Natural killer cell (primary cell): ENCODE data around the gene LRRC27. TPM values are rescaled to one million over a fixed set of nuclear protein-coding genes. Genes with fewer than 3 reads are reported as not detected.

Experiments used
- ATAC-seq, 3 donors: fragments of 150-1000 bp in 2 of 3; fragments of 200-7000 bp in 1 of 3; cut with Tn5 transposase; 1 replicate in 1 of 3; 2 replicates in 2 of 3; pipeline ENCODE4 v1.10.0; 2021; ENCODE audit warnings: mild to moderate bottlenecking in 2 of 3, moderate library complexity in 2 of 3
- DNase-seq, 2 donors: peaks; one replicate each; pipeline versions ENCODE4 v3.0.0 to v3.0.0-alpha.2; 2013 to 2021; ENCODE audit warnings: mixed read lengths in 1 of 2
- H3K27ac ChIP-seq: one replicate; pipeline ENCODE4 v1.5.1; 2013; ENCODE audit warnings: mild to moderate bottlenecking, low read length
- H3K27me3 ChIP-seq: one replicate; pipeline ENCODE4 v1.6.1; 2013; ENCODE audit warnings: low read length; ENCODE audit not compliant: control insufficient read depth, insufficient read depth
- H3K36me3 ChIP-seq: one replicate; pipeline ENCODE4 v1.6.1; 2013; ENCODE audit warnings: low read length; ENCODE audit not compliant: control insufficient read depth, insufficient read depth
- H3K4me1 ChIP-seq: one replicate; pipeline ENCODE4 v1.6.1; 2013; ENCODE audit warnings: low read length; ENCODE audit not compliant: control insufficient read depth, insufficient read depth
- H3K4me3 ChIP-seq: one replicate; pipeline ENCODE4 v1.5.1; 2013; ENCODE audit warnings: low read length
- H3K9me3 ChIP-seq: one replicate; pipeline ENCODE4 v1.6.1; 2013; ENCODE audit warnings: low read length; ENCODE audit not compliant: control insufficient read depth, insufficient read depth
- H3K27ac Mint-ChIP-seq, 2 donors: one replicate each; pipeline ENCODE4 v1.8.0; 2022; ENCODE audit warnings: mild to moderate bottlenecking in 2 of 2, mixed read lengths in 2 of 2, moderate library complexity in 1 of 2
- H3K27me3 Mint-ChIP-seq, 2 donors: one replicate each; pipeline ENCODE4 v1.8.0; 2022; ENCODE audit warnings: low read depth in 2 of 2, mixed read lengths in 2 of 2
- H3K36me3 Mint-ChIP-seq: one replicate; pipeline ENCODE4 v1.8.0; 2022; ENCODE audit warnings: mixed read lengths
- H3K4me1 Mint-ChIP-seq, 2 donors: one replicate each; pipeline ENCODE4 v1.8.0; 2022; ENCODE audit warnings: mixed read lengths in 2 of 2
- H3K4me3 Mint-ChIP-seq: one replicate; pipeline ENCODE4 v1.8.0; 2022; ENCODE audit warnings: mild to moderate bottlenecking, moderate library complexity, mixed read lengths
- H3K9me3 Mint-ChIP-seq, 2 donors: one replicate each; pipeline ENCODE4 v1.8.0; 2022; ENCODE audit warnings: mixed read lengths in 2 of 2
- CTCF ChIP-seq: fragments of 200-600 bp; IDR thresholded peaks from one replicate; pipeline ENCODE4 v1.8.0; 2022; ENCODE audit warnings: antibody characterized with exemption
- WGBS: methylation state at CpG from one replicate; pipeline ENCODE4 v1.1.7; 2013; ENCODE audit warnings: missing lambda C conversion rate; ENCODE audit not compliant: insufficient coverage; 5-methylcytosine and 5-hydroxymethylcytosine counted together
- intact Hi-C: fragments of 100-400 bp; cut with micrococcal nuclease; formaldehyde crosslinking; loops from one replicate; pipeline ENCODE4 v1.14.2; 2022
- total RNA-seq, 4 donors: library from RNA; stranded (reverse); fragments of 120-200 nt in 1 of 4; gene quantifications; one replicate each; pipeline versions ENCODE4 v1.2.3 to v1.2.4, GENCODE V29; 2013 to 2022

LRRC27 gene
- total RNA-seq, 3 donors from 2014 or later (not counting 1 experiment from before 2014, with no cell fraction given), result 8.1 to 22.5 (median 9.9) TPM

DNA sequence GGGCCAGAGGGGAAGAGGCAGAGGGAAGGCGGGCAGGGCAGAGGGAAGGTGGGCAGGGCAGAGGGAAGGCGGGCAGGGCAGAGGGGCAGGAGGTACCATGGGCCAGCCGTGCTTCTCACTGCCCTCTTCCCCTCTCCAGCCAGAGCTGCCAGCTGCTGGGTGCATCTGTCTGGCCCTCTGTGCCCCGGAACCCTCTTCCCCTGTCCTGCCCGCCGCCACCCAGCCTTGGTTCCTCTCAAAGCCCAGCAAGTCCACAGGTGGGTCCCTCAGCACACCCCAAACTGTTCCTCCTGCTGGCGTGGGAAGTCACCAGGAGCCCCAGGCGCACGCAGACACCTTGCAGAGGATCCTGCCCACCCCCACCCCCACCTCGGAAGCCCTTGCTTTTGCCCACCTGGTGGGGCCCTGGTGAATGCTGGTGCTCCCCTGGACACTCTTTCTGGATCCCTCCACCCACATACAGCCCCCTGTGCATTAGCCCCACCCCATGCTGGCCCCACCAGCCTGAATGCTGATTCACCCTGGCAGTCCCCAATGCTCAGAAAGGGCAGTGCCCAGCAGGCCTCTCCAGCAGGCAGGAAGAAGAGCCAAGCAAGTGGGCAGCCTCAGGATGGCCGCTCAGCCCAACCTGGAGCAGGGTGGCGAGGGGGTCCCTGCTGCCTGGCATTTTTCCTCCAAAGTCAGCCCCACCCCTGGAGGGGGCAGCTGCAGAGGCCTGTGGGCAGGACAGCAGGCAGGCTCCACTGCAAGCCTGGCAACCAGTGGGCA, 63.1 kb downstream of the LRRC27 start:
- no peaks in the 10 kb centered on the region for H3K9me3 ChIP-seq
- no peak for TF ChIP-seq CTCF
- H3K4me3 ChIP-seq, result peak overlapping the region; percentile 36
- no peak for DNase-seq
- H3K4me1 ChIP-seq, result peaks cover 51% of the 10 kb centered on the region
- Mint-ChIP-seq H3K36me3 (no peaks in the 10 kb centered on the region), H3K4me3 (peak overlapping the region; percentile 38), H3K27me3 (no peaks in the 10 kb centered on the region), H3K27ac (peak overlapping the region in 1 of 2 donors; percentile 86), H3K9me3 (peaks cover 5 to 8% of the 10 kb centered on the region in 2 donors), H3K4me1 (peaks cover 10 to 51% of the 10 kb centered on the region in 2 donors)
- H3K27ac ChIP-seq, result peak overlapping the region; percentile 72
- no peaks in the 10 kb centered on the region for H3K36me3 ChIP-seq
- ATAC-seq, result no peak
- no peaks in the 10 kb centered on the region for H3K27me3 ChIP-seq
- intact Hi-C loops, result loop anchor here (5.0 to 10.0 kb wide), 2 partner anchors 142 to 180 kb away; partner anchors contain the start of gene INPP5A
- 68% methylated on average over 12 of the region's 12 CpGs for WGBS

DNA sequence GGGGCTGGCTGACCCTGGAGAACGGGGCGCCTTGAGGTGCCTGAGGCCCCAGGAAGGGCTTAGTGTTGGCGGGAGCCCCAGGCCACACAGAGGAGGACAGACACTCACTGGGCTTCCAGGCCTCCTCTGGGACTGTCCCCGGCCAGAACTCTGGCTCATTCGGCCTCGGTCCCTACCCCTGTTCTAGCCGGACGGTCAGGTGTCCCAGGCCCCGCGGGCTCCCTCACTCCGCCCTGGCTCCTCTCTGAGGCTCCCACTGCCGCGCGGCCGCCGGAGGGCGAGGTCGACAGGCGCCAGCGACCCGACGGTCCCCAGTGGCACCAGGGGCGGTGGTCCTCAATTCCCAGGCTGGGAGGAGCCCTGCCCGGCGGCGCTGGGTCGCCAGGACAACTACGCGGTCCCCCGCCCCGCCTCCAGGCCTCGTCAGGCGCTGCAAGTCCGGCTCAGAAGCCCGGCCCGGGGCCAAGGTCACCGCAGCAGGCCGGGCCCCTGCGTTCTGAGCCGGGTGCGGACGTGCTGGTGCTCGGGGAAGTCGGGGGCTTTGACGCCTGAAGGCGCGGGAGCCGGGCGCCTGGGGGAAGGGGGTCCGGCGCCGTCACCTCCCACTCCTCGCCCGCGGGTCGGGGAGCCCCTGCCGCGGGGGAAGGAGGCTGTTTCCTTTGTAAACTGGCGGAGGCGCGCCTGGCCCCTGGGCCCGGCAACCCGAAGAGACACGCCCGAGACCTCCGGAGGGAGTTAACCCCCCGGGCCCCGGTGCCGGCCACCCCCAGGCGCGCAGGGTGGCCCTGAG, 63.9 kb downstream of the LRRC27 start:
- Mint-ChIP-seq H3K27me3 (no peaks in the 10 kb centered on the region), H3K4me3 (peak overlapping the region; percentile 45), H3K27ac (peak overlapping the region in 1 of 2 donors; percentile 86), H3K9me3 (peaks cover 5 to 8% of the 10 kb centered on the region in 2 donors), H3K4me1 (peaks cover 10 to 54% of the 10 kb centered on the region in 2 donors), H3K36me3 (no peaks in the 10 kb centered on the region)
- peak overlapping the region; percentile 36 for H3K4me3 ChIP-seq
- H3K36me3 ChIP-seq, result no peaks in the 10 kb centered on the region
- intact Hi-C loops, result loop anchor here (1.0 to 10.0 kb wide), 4 partner anchors 25 to 179 kb away; partner anchors contain the start of gene INPP5A
- H3K27ac ChIP-seq, result peak overlapping the region; percentile 72
- 8% methylated on average over 71 of the region's 71 CpGs for WGBS
- TF ChIP-seq CTCF, result no peak
- no peaks in the 10 kb centered on the region for H3K27me3 ChIP-seq
- DNase-seq, result no peak
- H3K4me1 ChIP-seq, result peaks cover 58% of the 10 kb centered on the region
- H3K9me3 ChIP-seq, result no peaks in the 10 kb centered on the region
- ATAC-seq, result peak; percentile 20 to 49 (median 22)

DNA sequence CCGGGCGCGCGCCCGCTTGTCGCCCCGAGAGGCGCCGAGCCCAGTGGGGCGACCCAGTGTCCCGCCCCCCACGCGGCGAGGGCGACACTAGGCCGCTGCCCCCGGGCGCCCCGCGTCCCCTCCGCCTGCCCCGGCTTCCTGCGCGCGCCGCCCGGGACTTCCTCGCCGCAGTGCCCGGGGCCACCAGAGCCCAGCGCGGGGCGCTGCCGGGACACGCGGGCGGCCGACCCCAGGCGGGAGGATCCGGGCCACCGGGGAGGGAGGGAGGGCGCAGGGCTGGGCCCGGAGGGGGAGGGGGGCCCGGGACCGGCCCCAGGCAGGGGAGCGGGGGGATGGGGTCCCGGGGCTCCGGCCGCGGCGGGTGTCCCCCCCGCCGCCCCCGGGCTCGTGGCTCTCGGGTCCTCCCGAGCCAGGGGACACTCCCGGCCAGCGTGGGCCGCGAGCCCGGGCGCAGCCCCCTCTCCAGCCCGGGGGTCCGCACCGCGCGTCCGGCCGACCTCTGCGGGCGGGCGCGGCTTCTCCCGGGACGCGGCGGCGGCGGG, 64.6 kb downstream of the LRRC27 start:
- Histone ChIP-seq H3K27ac (peak overlapping the region; percentile 72), H3K36me3 (no peaks in the 10 kb centered on the region), H3K9me3 (no peaks in the 10 kb centered on the region), H3K27me3 (no peaks in the 10 kb centered on the region), H3K4me1 (peaks cover 65% of the 10 kb centered on the region), H3K4me3 (no peak overlapping the region)
- H3K9me3 Mint-ChIP-seq, result peaks cover 5 to 8% of the 10 kb centered on the region in 2 donors
- under 1% methylated on average over 80 of the region's 80 CpGs for WGBS
- no peaks in the 10 kb centered on the region for H3K36me3 Mint-ChIP-seq
- no peaks in the 10 kb centered on the region for H3K27me3 Mint-ChIP-seq
- H3K27ac Mint-ChIP-seq, result peak overlapping the region in 1 of 2 donors; percentile 86
- peak; percentile 75 to 85 for DNase-seq
- peak overlapping the region; percentile 37 for H3K4me3 Mint-ChIP-seq
- peaks cover 10 to 53% of the 10 kb centered on the region in 2 donors for H3K4me1 Mint-ChIP-seq
- peak; percentile 17 for TF ChIP-seq CTCF
- ATAC-seq, result peak; percentile 72 to 82 (median 73)
- intact Hi-C loops, result loop anchor here (1.0 to 10.0 kb wide), 4 partner anchors 24 to 178 kb away; partner anchors contain the start of gene INPP5A
